Activated CD4-positive, alpha-beta T cell treated with anti-CD3 and anti-CD28 coated beads, Interleukin-2, Interleukin-4, amounts not matched to agents 100 ng/mL and 50 ng/mL, durations not matched to agents 16 hours and 8 hours (primary cell): Measurements from ENCODE around the gene CLEC18C.
"Not testable (repeated sequence)": the region's sequence is repeated elsewhere in the genome, so short reads cannot be mapped to it uniquely, and the experiment has no call there.

Source experiments
- DNase-seq: peaks from one replicate; pipeline ENCODE4 v3.0.0-alpha.2; 2020; ENCODE audit warnings: low spot score

CLEC18C gene

DNA sequence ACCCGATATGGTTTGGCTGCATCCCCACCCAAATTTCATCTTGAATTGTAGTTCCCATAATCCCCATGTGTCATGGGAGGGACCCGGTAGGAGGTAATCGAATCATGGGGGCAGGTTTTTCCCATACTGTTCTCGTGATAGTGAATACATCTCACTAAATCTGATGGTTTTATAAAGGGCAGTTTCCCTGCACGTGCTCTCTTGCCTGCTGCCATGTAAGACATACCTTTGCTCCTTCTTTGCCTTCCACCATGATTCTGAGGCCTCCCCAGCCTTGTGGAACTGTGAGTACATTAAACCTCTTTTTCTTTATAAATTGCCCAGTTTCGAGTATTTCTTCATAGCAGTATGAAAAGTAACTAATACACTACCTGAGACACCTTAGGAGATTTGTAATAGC, 32.8 kb downstream of the CLEC18C start:
- not testable (repeated sequence) for DNase-seq

- DNase-seq = not testable (repeated sequence)
Measured at GRCh38 chr16:70218586-70218985, 45.0 kb downstream of the CLEC18C start.

- DNase-seq = peak; percentile 4
Measured at GRCh38 chr16:70222574-70222973, 49.0 kb downstream of the CLEC18C start.

GRCh38 chr16:70223216-70223615, 49.6 kb downstream of the CLEC18C start:
- DNase-seq = not testable (repeated sequence)

- not testable (repeated sequence) for DNase-seq
Measured at GRCh38 chr16:70223971-70224513, 50.5 kb downstream of the CLEC18C start.

DNA sequence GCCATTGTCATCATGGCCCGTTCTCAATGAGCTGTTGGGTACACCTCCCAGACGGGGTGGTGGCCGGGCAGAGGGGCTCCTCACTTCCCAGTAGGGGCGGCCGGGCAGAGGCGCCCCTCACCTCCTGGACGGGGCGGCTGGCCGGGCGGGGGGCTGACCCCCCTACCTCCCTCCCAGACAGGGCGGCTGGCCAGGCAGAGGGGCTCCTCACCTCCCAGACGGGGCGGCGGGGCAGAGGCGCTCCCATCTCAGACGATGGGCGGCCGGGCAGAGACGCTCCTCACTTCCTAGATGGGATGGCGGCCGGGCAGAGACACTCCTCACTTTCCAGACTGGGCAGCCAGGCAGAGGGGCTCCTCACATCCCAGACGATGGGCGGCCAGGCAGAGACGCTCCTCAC, 51.1 kb downstream of the CLEC18C start:
- not testable (repeated sequence) for DNase-seq

GRCh38 chr16:70225430-70225829, 51.8 kb downstream of the CLEC18C start:
- DNase-seq = not testable (repeated sequence)

DNA sequence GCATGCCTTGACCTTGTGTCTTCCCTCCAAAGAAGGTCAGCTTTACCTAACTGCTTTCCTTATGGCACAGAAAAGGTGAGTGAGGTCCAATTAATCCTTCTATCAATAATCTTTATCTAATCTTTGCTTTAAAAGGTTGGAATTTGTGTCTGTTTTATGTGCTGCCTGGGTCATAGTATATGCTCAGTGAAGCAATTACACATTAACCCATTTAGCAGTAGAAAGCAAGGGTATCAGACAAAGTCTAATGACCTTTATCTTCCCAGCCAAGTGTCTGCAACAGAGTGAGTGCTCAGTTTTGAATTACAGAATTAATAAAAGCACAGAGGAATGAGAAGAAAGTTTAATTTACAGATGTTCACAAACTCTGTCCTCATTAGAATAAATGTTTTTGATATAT, 52.4 kb downstream of the CLEC18C start:
- not testable (repeated sequence) for DNase-seq

DNA sequence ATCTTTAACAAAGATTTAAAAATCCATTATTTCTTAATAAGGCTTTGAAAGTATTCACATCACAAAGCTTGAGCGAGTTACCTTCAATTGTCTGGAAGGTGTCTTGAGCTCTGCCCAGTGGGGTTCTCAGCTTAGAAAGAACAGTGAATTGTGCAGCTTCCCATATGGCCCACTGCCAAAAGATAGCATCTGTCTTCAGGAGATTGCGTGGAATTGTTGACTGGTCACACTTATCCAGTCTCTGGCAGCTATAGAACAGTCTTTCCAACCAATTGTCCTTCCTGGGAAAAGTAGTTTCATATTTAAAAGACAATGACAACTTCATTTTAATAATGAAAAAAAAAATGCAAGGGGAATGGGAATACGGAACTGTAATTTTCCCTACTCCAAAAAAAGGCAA, 58.2 kb downstream of the CLEC18C start:
- not testable (repeated sequence) for DNase-seq
